Stomach (tissue), 4 donors: ENCODE results near the gene CENPO.

Experiments
- CTCF ChIP-seq, 7 experiments: fragments of 450-650 bp in 4 of 7; fragments of 200-600 bp in 3 of 7; sonication (generic) in 3 of 7; IDR thresholded peaks; one replicate each; pipeline ENCODE4 v1.5.1; 2016 to 2019; ENCODE audit warnings: antibody characterized with exemption in 7 of 7, control low read depth in 2 of 7, mild to moderate bottlenecking in 1 of 7
- POLR2AphosphoS5 ChIP-seq, 3 donors: sonication (generic); formaldehyde crosslinking; IDR thresholded peaks; one replicate each; pipeline ENCODE4 v1.6.1; 2016; ENCODE audit warnings: antibody characterized with exemption in 3 of 3

- TF ChIP-seq CTCF (IDR thresholded peaks at IDR 0.05) = no peak
- TF ChIP-seq POLR2AphosphoS5 (IDR thresholded peaks at IDR 0.05) = no peak
Observed at GRCh38 chr2:24852026-24852425, 58.8 kb downstream of the CENPO start.
